A673 (cell line): ENCODE data around the gene AP4B1.

ENCODE experiments used
- CTCF ChIP-seq: fragments of 300-800, 200-600 bp; sonication (generic); conservative IDR thresholded peaks from 2 replicates; pipeline ENCODE4 v1.5.1; 2017; ENCODE audit warnings: low read depth, mild to moderate bottlenecking, antibody characterized with exemption, low read length, moderate library complexity, mixed read lengths
- EZH2 ChIP-seq: fragments of 200-600 bp; sonication (generic); IDR thresholded peaks from 2 replicates; pipeline ENCODE4 v1.6.1; 2017; ENCODE audit warnings: borderline replicate concordance, low read depth, mild to moderate bottlenecking, mixed read lengths, antibody characterized with exemption, low read length; ENCODE audit not compliant: poor library complexity, severe bottlenecking

GRCh38 chr1:113861641-113862040 lies 43.0 kb downstream of the AP4B1 start:
- TF ChIP-seq CTCF = no peak
- TF ChIP-seq EZH2 = no peak
